Calu3 (cell line): ENCODE measurements around the gene NCSTN. TPM values are rescaled to one million over a fixed set of nuclear protein-coding genes. Genes with fewer than 3 reads are reported as not detected.
"Not testable (repeated sequence)": the region's sequence is repeated elsewhere in the genome, so short reads cannot be mapped to it uniquely, and the experiment has no call there.

Experiments
- BruUV-seq: library from RNA; stranded (reverse); fragments of 400-500 nt; replicated peaks from 2 replicates; lab custom pipeline; 2021; lab: Mats Ljungman, UMichigan
- CTCF ChIA-PET: fragments of 300-600 bp; sonication (Branson Sonifier 250); formaldehyde crosslinking; loops from one replicate; lab custom pipeline; 2022; ENCODE audit warnings: antibody characterized with exemption; lab: Charles Lee
- DNase-seq: peaks from one replicate; pipeline ENCODE4 v3.0.0; 2022
- H3K27ac Mint-ChIP-seq: one replicate; pipeline ENCODE4 v1.8.0; 2022; ENCODE audit warnings: mixed read lengths; ENCODE audit not compliant: unreplicated experiment
- H3K27me3 Mint-ChIP-seq: one replicate; pipeline ENCODE4 v1.8.0; 2022; ENCODE audit warnings: mixed read lengths; ENCODE audit not compliant: unreplicated experiment
- H3K36me3 Mint-ChIP-seq: one replicate; pipeline ENCODE4 v1.8.0; 2022; ENCODE audit warnings: mild to moderate bottlenecking, moderate library complexity, mixed read lengths; ENCODE audit not compliant: insufficient read depth, unreplicated experiment
- H3K4me1 Mint-ChIP-seq: one replicate; pipeline ENCODE4 v1.8.0; 2022; ENCODE audit warnings: mild to moderate bottlenecking, low read depth, mixed read lengths; ENCODE audit not compliant: unreplicated experiment
- H3K4me3 Mint-ChIP-seq: one replicate; pipeline ENCODE4 v1.8.0; 2022; ENCODE audit warnings: mild to moderate bottlenecking, low read depth, moderate library complexity, mixed read lengths; ENCODE audit not compliant: unreplicated experiment
- H3K9me3 Mint-ChIP-seq: one replicate; pipeline ENCODE4 v1.8.0; 2022; ENCODE audit warnings: low read depth, mixed read lengths; ENCODE audit not compliant: unreplicated experiment
- CTCF ChIP-seq: fragments of 200-600 bp; IDR thresholded peaks from one replicate; pipeline ENCODE4 v1.8.0; 2022; ENCODE audit warnings: antibody characterized with exemption; ENCODE audit not compliant: unreplicated experiment
- intact Hi-C: fragments of 100-400 bp; cut with micrococcal nuclease; formaldehyde crosslinking; loops from one replicate; pipeline ENCODE4 v1.10.0; 2022; ENCODE audit not compliant: unreplicated experiment
- total RNA-seq: library from RNA; stranded (reverse); gene quantifications from 2 replicates; pipeline ENCODE4 v1.2.3, GENCODE V29; 2022

NCSTN gene
- total RNA-seq, 1 experiment from 2014 or later: 135 TPM

GRCh38 chr1:160377585-160378206, 34.5 kb downstream of the NCSTN start:
- peaks cover 17% of the 10 kb centered on the region for H3K4me1 Mint-ChIP-seq
- no peaks in the 10 kb centered on the region for H3K9me3 Mint-ChIP-seq
- BruUV-seq: no TSS peak
- no peak for TF ChIP-seq CTCF
- H3K36me3 Mint-ChIP-seq: peaks cover 8% of the 10 kb centered on the region
- intact Hi-C loops: loop anchor here (2.0 to 10.0 kb wide), 4 partner anchors 39 to 433 kb away; partner anchors contain the start of gene IGSF9
- H3K4me3 Mint-ChIP-seq: no peak overlapping the region
- peaks cover 24% of the 10 kb centered on the region for H3K27me3 Mint-ChIP-seq
- no peak for DNase-seq
- CTCF ChIA-PET: interaction anchor here (1.5 to 2.7 kb wide), 3 partner anchors 23 to 126 kb away, joined by 4 to 17 read pairs (median 8); no protein-coding TSS in a partner anchor
- H3K27ac Mint-ChIP-seq: no peak overlapping the region

- intact Hi-C loops, DNase-seq, H3K9me3 Mint-ChIP-seq, H3K4me3 Mint-ChIP-seq, CTCF ChIA-PET, H3K27ac Mint-ChIP-seq, H3K36me3 Mint-ChIP-seq, BruUV-seq, H3K4me1 Mint-ChIP-seq: not testable (repeated sequence)
- peaks cover 49% of the 10 kb centered on the region for H3K27me3 Mint-ChIP-seq
These were observed 41.6 kb downstream of the NCSTN start for GRCh38 chr1:160384812-160385211.

- BruUV-seq, H3K9me3 Mint-ChIP-seq, H3K4me1 Mint-ChIP-seq, H3K4me3 Mint-ChIP-seq, H3K36me3 Mint-ChIP-seq, intact Hi-C loops, H3K27ac Mint-ChIP-seq, DNase-seq: not testable (repeated sequence)
- peaks cover 60% of the 10 kb centered on the region for H3K27me3 Mint-ChIP-seq
- CTCF ChIA-PET: interaction anchor here (0.6 to 0.7 kb wide), 2 partner anchors 243 to 328 kb away, joined by 3 to 6 read pairs; no protein-coding TSS in a partner anchor
These were observed 45.2 kb downstream of the NCSTN start for GRCh38 chr1:160388406-160388805.

- H3K9me3 Mint-ChIP-seq: no peaks in the 10 kb centered on the region
- H3K27ac Mint-ChIP-seq: no peak overlapping the region
- H3K27me3 Mint-ChIP-seq: peaks cover 54% of the 10 kb centered on the region
- CTCF ChIA-PET: interaction anchor here (0.6 kb wide), 1 partner anchor 20 kb away, joined by 3 read pairs; no protein-coding TSS in a partner anchor
- no peak overlapping the region for H3K4me3 Mint-ChIP-seq
- intact Hi-C loops: no loop called here
- no TSS peak for BruUV-seq
- H3K4me1 Mint-ChIP-seq: no peaks in the 10 kb centered on the region
- H3K36me3 Mint-ChIP-seq: no peaks in the 10 kb centered on the region
- no peak for DNase-seq
- TF ChIP-seq CTCF: no peak
These were observed 51.5 kb downstream of the NCSTN start for GRCh38 chr1:160394673-160395072.

GRCh38 chr1:160397651-160398050, 54.5 kb downstream of the NCSTN start:
- DNase-seq: no peak
- CTCF ChIA-PET: interaction anchor here (0.9 kb wide), 1 partner anchor 18 kb away, joined by 3 read pairs; no protein-coding TSS in a partner anchor
- peaks cover 6% of the 10 kb centered on the region for H3K4me1 Mint-ChIP-seq
- TF ChIP-seq CTCF: no peak
- intact Hi-C loops: no loop called here
- H3K36me3 Mint-ChIP-seq: peaks cover 5% of the 10 kb centered on the region
- H3K9me3 Mint-ChIP-seq: no peaks in the 10 kb centered on the region
- no peak overlapping the region for H3K27ac Mint-ChIP-seq
- BruUV-seq: no TSS peak
- H3K27me3 Mint-ChIP-seq: peaks cover 56% of the 10 kb centered on the region
- H3K4me3 Mint-ChIP-seq: no peak overlapping the region
